ENCODE data around the gene ZNF438.
A peak's percentile ranks its signal among the peaks of the same experiment; 100 is the strongest.
"Not testable (repeated sequence)": the region's sequence is repeated elsewhere in the genome, so short reads cannot be mapped to it uniquely, and the experiment has no call there.

The ZNF438 gene

DNA sequence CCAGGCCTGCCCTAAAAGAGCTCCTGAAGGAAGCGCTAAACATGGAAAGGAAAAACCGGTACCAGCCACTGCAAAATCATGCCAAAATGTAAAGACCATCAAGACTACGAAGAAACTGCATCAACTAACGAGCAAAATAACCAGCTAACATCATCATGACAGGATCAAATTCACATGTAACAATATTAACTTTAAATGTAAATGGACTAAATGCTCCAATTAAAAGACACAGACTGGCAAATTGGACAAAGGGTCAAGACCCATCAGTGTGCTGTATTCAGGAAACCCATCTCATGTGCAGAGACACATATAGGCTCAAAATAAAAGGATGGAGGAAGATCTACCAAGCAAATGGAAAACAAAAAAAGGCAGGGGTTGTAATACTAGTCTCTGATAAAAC, 82.4 kb downstream of the ZNF438 start:
- not testable (repeated sequence) for DNase-seq

DNA sequence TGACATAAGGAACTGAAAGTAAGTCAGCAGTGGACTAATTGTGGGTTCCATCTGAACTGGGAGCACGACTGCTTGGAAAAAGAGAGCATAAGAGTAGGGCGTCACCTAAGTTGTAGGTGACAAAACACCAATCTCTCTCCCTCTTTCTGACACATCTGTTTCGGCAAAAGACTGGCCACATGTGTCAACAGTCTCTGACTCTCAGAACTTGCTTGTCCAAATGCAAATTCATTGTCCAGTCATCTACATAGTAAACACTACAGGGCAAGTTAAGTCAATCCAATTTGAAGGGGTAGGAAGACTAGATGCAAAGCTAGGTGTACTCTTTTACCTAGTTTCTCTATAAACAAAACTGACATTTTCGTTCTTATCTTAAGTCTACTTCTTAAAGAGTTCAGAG, 87.7 kb downstream of the ZNF438 start:
- DNase-seq = no peak

DNA sequence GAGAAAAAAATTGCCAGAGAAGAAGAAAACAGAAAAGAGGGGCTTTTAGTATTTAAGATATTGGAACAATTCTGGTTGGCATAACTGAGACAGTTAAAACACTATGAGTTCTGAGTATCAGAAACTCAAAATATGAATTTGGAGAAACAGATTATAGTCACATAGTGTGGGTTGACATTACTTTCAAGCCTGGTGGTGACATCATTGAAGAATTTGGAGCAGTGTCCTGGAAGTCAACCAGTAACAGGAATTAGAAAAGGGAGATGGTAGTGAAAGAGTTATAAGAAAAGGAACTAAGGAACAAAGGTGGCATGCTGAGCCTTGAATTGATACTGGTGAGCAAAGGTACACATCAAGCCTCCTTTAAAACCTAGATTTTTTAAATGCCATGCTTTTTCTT, 88.2 kb downstream of the ZNF438 start:
- DNase-seq = no peak

DNA sequence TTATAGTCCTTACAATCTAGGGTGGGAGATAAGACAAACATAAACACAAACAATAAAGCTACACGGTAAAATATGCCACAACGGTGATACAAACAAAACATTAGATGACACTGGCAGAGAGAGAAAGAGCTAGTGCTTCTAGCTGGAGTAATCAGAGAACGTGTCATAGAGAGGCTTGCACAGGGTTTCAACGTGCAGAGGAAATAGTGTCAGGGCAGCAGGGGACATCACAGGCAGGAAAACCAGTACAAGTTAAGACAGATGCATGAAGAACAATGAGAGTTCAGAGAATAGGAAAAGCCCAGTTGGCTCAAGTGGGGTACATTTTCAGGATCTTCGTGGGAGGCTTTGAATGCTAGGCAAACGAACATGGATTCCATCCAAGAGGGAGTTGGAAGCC, 91.4 kb downstream of the ZNF438 start:
- no peak for DNase-seq

GRCh38 chr10:30939643-30940251, 91.9 kb downstream of the ZNF438 start:
- DNase-seq = no peak

DNA sequence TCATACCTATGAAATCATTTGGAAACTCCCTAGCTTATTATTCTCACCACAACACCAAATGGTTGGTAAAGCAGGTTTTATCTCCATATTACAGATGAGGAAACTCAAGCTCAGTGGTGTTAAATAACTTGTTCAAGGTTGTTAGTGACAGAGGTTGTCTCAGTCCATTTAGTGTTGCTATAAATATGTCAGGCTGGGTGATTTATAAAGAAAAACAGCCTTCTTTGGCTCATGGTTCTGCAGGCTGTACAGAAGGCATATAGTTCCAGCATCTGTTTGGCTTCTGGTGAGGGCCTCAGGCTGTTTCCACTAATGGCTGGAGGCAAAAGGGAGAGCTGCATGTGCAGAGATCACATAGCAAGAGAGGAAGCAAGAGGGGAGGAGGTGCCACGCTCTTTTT, 96.6 kb downstream of the ZNF438 start:
- no peak for DNase-seq

DNA sequence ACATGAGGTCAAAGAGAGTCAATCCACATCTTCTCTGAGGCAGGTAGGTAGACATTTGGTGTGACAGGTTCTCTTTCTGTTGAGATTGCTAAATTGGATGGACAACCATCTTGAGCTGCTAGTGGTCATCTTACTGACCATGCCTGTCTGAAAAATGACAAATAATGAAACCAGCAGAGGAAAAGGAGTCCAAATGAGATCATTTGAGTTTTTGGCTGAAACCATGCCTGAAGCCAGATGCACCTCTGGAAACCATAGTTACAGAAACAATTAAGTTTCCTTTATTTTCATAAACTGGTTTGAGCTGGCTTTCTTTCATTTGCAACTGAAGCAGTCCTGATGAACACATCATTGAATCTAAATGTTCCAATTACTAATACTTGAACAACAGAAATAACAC, 100.6 kb downstream of the ZNF438 start:
- no peak for DNase-seq

- DNase-seq = no peak
Measured at GRCh38 chr10:30929901-30930520, 101.7 kb downstream of the ZNF438 start.

- not testable (repeated sequence) for DNase-seq
Measured at GRCh38 chr10:30929311-30929729, 102.3 kb downstream of the ZNF438 start.

- no peak for DNase-seq
Measured at GRCh38 chr10:30928742-30929141, 102.9 kb downstream of the ZNF438 start.

GRCh38 chr10:30918651-30919050, 113.0 kb downstream of the ZNF438 start:
- no peak for DNase-seq

DNA sequence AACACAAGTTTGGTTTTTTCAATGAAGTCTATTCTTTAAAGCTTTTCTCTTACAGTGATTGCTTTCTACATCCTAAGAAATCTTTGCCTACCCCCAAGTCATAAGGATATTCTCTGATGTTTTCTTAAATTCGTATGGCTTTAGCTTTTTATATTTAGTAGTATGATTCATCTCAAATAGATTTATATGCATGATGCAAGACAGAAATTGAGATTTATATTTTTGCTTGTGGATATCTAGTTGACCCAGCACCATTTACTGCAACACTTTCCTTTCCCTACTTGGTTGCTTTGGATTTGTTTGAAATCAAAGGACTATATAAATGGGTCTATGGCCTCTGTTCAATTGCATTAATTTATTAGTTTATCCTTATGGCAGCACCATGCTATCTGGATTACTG, 113.9 kb downstream of the ZNF438 start:
- DNase-seq = no peak

- no peak for DNase-seq
Measured at GRCh38 chr10:30917067-30917466, 114.6 kb downstream of the ZNF438 start.

DNA sequence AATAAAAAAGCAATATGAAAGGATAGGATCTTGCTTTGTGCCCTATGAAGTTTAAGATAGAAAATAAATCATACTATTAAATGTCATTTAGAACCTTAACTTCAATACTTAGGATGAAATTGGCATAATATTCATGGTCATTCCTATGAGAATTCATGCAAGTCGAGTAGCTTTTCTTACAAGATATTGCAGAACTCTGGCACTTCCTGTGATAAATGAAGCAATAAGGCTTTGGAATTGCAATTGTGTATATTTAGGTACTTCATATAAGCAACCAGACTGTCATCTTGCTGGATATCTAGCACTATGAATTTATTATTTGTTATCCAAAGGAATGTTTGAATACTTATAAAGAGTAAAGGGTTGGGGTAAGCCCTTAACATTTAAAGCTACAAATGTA, 116.5 kb downstream of the ZNF438 start:
- no peak for DNase-seq

DNA sequence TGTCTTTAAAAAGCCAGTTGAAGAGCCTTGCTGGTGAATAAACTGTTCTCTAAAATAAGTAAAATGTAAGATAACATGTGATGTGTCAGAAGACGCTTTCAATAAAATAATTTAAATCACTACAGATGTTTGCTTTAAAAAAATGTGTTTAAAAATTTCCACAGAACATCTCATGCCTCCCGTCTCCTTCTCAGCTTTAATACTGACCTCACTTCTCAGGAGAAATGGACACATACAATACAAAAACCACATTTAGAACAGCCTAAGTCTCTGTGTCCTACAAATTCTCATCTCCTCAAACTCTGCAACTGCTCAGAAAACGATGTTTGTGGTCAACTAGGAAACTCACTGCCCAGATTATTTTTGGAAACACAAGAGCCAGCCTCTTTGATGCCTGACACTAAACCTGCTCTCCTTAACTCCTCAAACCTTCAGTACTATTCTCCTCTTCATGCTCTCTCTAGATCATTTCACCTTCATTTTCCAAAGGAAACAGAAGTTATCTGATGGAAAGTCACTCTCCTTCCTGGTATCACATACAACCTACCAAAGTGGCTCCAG, 120.3 kb downstream of the ZNF438 start:
- DNase-seq = no peak

DNA sequence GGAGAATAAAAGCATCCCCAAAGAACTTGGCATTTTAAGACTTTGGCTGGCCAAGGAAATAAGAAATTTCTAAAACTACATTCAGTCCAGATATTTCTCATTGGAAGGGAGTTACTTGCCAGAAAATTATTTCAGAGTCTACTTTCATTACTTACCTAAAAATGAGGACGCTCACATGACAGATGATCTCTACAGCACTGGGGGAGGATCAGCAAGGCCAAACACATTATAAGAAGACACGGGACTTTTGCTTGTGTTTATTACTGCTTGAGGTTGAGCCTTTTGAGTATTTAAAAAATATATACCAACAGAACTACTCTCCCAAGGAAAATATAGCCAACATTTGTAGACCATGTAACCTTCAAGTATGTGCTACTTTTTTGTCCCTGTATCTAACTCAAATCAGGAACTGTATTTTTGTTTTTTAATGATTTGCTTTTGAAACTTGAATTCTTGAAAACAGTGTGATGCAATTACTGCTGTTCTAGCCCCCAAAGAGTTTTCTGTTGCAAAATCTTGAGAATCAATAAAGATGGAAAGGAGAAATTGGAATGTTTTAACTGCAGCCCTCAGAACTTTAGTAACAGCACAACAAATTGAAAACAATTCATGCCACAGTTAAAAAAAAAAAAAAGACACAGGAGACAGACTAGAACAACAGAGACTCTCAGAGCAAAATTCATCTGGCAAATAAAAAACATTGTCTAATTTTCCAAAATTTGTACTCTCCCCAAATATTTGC, 128.1 kb downstream of the ZNF438 start:
- no peak for DNase-seq

DNA sequence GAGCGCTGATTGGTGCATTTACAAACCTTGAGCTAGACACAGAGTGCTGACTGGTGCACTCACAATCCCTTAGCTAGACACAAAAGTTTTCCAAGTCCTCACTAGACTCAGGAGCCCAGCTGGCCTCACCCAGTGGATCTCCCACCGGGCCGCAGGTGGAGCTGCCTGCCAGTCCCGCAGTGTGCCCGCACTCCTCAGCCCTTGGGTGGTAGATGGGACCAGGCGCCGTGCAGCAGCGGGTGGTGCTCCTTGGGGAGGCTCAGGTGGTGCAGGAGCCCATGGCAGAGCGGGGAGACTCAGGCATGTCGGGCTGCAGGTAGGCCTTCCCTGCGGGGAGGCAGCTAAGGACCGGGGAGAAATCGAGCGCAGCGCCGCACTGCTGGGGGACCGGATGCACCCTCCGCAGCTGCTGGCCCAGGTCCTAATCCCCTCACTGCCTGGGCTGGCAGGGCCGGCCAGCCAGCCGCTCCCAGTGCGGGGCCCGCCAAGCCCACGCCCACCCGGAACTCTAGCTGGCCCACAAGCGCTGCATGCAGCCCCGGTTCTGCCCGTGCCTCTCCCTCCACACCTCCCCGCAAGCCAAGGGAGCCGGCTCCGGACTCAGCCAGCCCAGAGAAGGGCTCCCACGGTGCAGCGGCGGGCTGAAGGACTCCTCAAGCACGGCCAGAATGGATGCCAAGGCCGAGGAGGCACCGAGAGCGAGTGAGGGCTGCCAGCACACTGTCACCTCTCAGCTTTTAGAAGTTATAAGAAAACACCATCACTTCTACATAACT, 128.9 kb downstream of the ZNF438 start:
- DNase-seq = peak in 17 of 51 donors; percentile 3 to 25 (median 7)

DNA sequence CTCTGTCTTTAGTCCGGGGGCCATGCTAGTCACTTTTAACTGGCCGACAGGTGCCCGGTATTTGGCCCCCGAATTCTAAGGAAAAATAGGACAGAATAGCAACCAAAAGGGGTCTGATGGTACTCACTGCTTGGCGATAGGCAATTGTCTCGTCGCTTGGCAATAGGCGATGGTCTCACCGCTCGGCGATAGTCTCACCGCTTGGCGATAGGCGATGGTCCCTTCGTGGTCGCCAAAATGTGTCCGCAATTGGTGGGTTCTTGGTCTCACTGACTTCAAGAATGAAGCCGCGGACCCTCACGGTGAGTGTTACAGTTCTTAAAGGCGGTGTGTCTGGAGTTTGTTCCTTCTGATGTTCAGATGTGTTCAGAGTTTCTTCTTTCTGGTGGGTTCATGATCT, 130.2 kb downstream of the ZNF438 start:
- DNase-seq = not testable (repeated sequence)

DNA sequence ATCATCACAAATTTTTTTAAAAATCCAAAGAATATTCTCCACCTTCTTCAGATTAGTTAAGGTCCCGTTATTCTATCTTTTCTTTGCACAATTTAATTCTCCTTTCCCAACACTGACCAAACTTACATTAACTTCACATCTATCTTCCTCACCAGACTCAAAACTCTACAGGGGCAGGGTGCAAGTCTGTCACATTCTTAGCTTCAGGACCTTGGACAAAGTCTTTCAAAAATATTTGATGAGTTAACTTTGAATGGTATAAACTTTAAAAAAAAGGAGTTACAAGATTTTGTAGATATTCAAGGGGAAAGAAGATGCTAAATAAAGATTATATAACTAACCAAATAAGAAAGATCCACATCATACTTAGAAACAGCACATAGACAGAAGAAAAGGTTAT, 132.7 kb downstream of the ZNF438 start:
- no peak for DNase-seq

DNA sequence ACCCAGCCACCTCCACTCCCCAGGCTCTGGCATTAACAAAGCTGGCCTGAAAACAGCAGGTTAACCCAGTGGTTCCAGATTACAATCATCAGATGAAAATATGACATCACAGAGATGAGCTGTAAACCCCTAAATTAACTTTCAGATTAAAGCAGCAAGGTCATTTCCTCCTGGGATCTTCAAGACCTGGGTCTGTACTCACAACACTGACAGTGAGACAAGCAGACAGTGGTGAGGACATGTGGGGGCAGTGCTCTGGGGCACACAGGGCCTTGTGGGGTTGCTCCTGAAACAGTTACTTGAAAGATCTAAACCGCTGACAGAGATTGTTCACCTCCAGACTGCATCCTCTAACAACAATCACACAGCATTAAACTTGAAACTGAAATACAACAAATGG, 134.1 kb downstream of the ZNF438 start:
- no peak for DNase-seq

DNA sequence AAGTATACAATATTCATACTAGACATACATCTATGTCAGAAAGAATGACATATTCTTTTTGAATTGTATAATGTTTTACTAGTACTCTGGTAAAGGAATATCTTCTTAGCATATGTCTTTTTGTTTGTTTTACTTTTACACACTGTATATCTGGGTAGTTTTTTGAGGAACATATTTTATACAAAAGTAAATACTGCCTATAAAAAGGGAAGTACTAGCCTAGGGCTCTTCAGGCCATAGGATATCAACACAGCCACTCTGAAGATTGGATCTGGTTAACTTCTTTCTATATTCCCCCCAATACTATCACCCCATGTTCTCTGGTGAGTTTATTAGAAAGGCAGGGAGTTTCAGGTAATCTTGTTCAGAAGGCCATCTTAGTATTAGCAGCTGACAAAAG, 134.6 kb downstream of the ZNF438 start:
- no peak for DNase-seq

GRCh38 chr10:30894221-30894620, 137.4 kb downstream of the ZNF438 start:
- no peak for DNase-seq

Data from hypothalamus (tissue), 51 donors.